ENCODE data around the gene MSH2. TPM values are rescaled to one million over a fixed set of nuclear protein-coding genes. Genes with fewer than 3 reads are reported as not detected.

Gene MSH2
- total and polyA plus RNA-seq, 2 donors (not counting 1 experiment from before 2014, with no cell fraction given) = 15.4 to 19.7 TPM

GRCh38 chr2:47509250-47509649 is 106.3 kb downstream of the MSH2 start:
- H3K27ac ChIP-seq (ENCODE audit: insufficient read depth, low read length) = no peak overlapping the region
- peaks cover 6% of the 10 kb centered on the region for H3K27me3 ChIP-seq (ENCODE audit: control insufficient read depth, insufficient read depth, low read length)
- no peak overlapping the region for H3K4me2 ChIP-seq (ENCODE audit: extremely low read depth, insufficient read depth, low read length)
- H4K20me1 ChIP-seq (ENCODE audit: control insufficient read depth, extremely low read depth, insufficient read depth, low read length) = no peaks in the 10 kb centered on the region
- H3K9ac ChIP-seq (ENCODE audit: insufficient read depth, low read length) = no peak overlapping the region
- no peak overlapping the region for H3K4me3 ChIP-seq (replicated peaks in 1 of 4; ENCODE audit: control extremely low read depth in 1 of 4, insufficient read depth in 1 of 4, low read depth in 3 of 4, low read length in 4 of 4)
- no peaks in the 10 kb centered on the region for H3K79me2 ChIP-seq (ENCODE audit: control insufficient read depth, insufficient read depth, low read length)
- no peak overlapping the region for H2AFZ ChIP-seq (ENCODE audit: low read length)
- H3K36me3 ChIP-seq (ENCODE audit: control insufficient read depth, insufficient read depth, low read length) = no peaks in the 10 kb centered on the region
- peak in 1 of 2 donors; percentile 12 for DNase-seq (ENCODE audit: low read depth in 2 of 2)
- TF ChIP-seq EZH2 (IDR thresholded peaks at IDR 0.05; ENCODE audit: low read length, missing control alignments) = no peak
- no peak for TF ChIP-seq CTCF (conservative IDR thresholded peaks at IDR 0.05 in 1 of 2, IDR thresholded peaks at IDR 0.05 in 1 of 2; ENCODE audit: low read depth in 1 of 2, low read length in 2 of 2)
- no peaks in the 10 kb centered on the region for H3K4me1 ChIP-seq (ENCODE audit: control insufficient read depth, extremely low read depth, insufficient read depth, low read length)
- H3K9me3 ChIP-seq (ENCODE audit: control insufficient read depth, insufficient read depth, low read depth, low read length) = no peaks in the 10 kb centered on the region

GRCh38 chr2:47509821-47510385 is 106.9 kb downstream of the MSH2 start:
- Histone ChIP-seq H3K4me1 (ENCODE audit: control insufficient read depth, extremely low read depth, insufficient read depth, low read length) (no peaks in the 10 kb centered on the region), H3K36me3 (ENCODE audit: control insufficient read depth, insufficient read depth, low read length) (no peaks in the 10 kb centered on the region), H2AFZ (ENCODE audit: low read length) (no peak overlapping the region), H3K27me3 (ENCODE audit: control insufficient read depth, insufficient read depth, low read length) (peaks cover 6% of the 10 kb centered on the region), H3K9ac (ENCODE audit: insufficient read depth, low read length) (no peak overlapping the region), H3K79me2 (ENCODE audit: control insufficient read depth, insufficient read depth, low read length) (no peaks in the 10 kb centered on the region), H3K27ac (ENCODE audit: insufficient read depth, low read length) (no peak overlapping the region), H3K4me2 (ENCODE audit: extremely low read depth, insufficient read depth, low read length) (no peak overlapping the region), H3K9me3 (ENCODE audit: control insufficient read depth, insufficient read depth, low read depth, low read length) (no peaks in the 10 kb centered on the region), H4K20me1 (ENCODE audit: control insufficient read depth, extremely low read depth, insufficient read depth, low read length) (no peaks in the 10 kb centered on the region), H3K4me3 (replicated peaks in 1 of 4; ENCODE audit: control extremely low read depth in 1 of 4, insufficient read depth in 1 of 4, low read depth in 3 of 4, low read length in 4 of 4) (no peak overlapping the region)
- DNase-seq (ENCODE audit: low read depth in 2 of 2) = no peak
- TF ChIP-seq CTCF (conservative IDR thresholded peaks at IDR 0.05 in 1 of 2, IDR thresholded peaks at IDR 0.05 in 1 of 2; ENCODE audit: low read depth in 1 of 2, low read length in 2 of 2) = no peak
- no peak for TF ChIP-seq EZH2 (IDR thresholded peaks at IDR 0.05; ENCODE audit: low read length, missing control alignments)

GRCh38 chr2:47510745-47511144 is 107.8 kb downstream of the MSH2 start:
- H3K4me1 ChIP-seq (ENCODE audit: control insufficient read depth, extremely low read depth, insufficient read depth, low read length) = no peaks in the 10 kb centered on the region
- peaks cover 7% of the 10 kb centered on the region for H3K27me3 ChIP-seq (ENCODE audit: control insufficient read depth, insufficient read depth, low read length)
- H3K36me3 ChIP-seq (ENCODE audit: control insufficient read depth, insufficient read depth, low read length) = no peaks in the 10 kb centered on the region
- no peak for TF ChIP-seq CTCF (conservative IDR thresholded peaks at IDR 0.05 in 1 of 2, IDR thresholded peaks at IDR 0.05 in 1 of 2; ENCODE audit: low read depth in 1 of 2, low read length in 2 of 2)
- no peak for TF ChIP-seq EZH2 (IDR thresholded peaks at IDR 0.05; ENCODE audit: low read length, missing control alignments)
- H3K4me3 ChIP-seq (replicated peaks in 1 of 4; ENCODE audit: control extremely low read depth in 1 of 4, insufficient read depth in 1 of 4, low read depth in 3 of 4, low read length in 4 of 4) = no peak overlapping the region
- DNase-seq (ENCODE audit: low read depth in 2 of 2) = no peak
- H3K4me2 ChIP-seq (ENCODE audit: extremely low read depth, insufficient read depth, low read length) = no peak overlapping the region
- no peaks in the 10 kb centered on the region for H3K79me2 ChIP-seq (ENCODE audit: control insufficient read depth, insufficient read depth, low read length)
- no peaks in the 10 kb centered on the region for H3K9me3 ChIP-seq (ENCODE audit: control insufficient read depth, insufficient read depth, low read depth, low read length)
- no peak overlapping the region for H3K9ac ChIP-seq (ENCODE audit: insufficient read depth, low read length)
- no peaks in the 10 kb centered on the region for H4K20me1 ChIP-seq (ENCODE audit: control insufficient read depth, extremely low read depth, insufficient read depth, low read length)
- H3K27ac ChIP-seq (ENCODE audit: insufficient read depth, low read length) = no peak overlapping the region
- H2AFZ ChIP-seq (ENCODE audit: low read length) = no peak overlapping the region
